ENCODE measurements around the gene NDST4. TPM values are rescaled to one million over a fixed set of nuclear protein-coding genes. Genes with fewer than 3 reads are reported as not detected.

The NDST4 gene
- polyA plus RNA-seq, 1 donor (not counting 4 experiments of a cell fraction or from before 2014, with no cell fraction given): not detected

DNA sequence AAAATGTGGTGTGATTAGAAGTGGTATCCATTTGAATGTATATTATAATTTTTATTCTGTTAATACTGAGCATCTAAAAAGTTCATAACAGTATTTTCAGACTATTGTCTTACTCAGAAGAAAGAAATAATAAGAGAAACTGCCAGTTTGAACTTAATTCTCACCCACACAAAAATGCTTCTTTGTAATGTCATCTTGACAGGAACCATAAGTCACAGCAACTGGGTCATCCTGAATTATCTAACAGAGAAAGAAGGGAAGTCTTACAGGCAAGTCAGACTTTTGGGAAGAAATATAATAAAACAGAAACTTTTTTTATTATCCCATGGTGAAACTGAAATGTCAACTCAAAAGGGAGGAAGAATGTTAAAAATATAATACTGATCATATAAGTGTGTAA is 83.1 kb downstream of the NDST4 start:
- no peaks in the 10 kb centered on the region for H3K9me1 ChIP-seq (ENCODE audit: control insufficient read depth, extremely low read depth, insufficient read depth, low read length)
- H4K20me1 ChIP-seq (ENCODE audit: control insufficient read depth, extremely low read depth, insufficient read depth, low read length): no peaks in the 10 kb centered on the region
- no peaks in the 10 kb centered on the region for H3K79me2 ChIP-seq (ENCODE audit: control insufficient read depth, insufficient read depth, low read length)
- no peak for TF ChIP-seq EZH2 (IDR thresholded peaks at IDR 0.05; ENCODE audit: low read length)
- TF ChIP-seq, protein P1, sequence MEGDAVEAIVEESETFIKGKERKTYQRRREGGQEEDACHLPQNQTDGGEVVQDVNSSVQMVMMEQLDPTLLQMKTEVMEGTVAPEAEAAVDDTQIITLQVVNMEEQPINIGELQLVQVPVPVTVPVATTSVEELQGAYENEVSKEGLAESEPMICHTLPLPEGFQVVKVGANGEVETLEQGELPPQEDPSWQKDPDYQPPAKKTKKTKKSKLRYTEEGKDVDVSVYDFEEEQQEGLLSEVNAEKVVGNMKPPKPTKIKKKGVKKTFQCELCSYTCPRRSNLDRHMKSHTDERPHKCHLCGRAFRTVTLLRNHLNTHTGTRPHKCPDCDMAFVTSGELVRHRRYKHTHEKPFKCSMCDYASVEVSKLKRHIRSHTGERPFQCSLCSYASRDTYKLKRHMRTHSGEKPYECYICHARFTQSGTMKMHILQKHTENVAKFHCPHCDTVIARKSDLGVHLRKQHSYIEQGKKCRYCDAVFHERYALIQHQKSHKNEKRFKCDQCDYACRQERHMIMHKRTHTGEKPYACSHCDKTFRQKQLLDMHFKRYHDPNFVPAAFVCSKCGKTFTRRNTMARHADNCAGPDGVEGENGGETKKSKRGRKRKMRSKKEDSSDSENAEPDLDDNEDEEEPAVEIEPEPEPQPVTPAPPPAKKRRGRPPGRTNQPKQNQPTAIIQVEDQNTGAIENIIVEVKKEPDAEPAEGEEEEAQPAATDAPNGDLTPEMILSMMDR (optimal IDR thresholded peaks at IDR 0.05 in 1 of 3, IDR thresholded peaks at IDR 0.05 in 1 of 3, conservative IDR thresholded peaks at IDR 0.05 in 1 of 3; ENCODE audit: extremely low read depth in 1 of 3, insufficient read depth in 2 of 3, low read length in 3 of 3): no peak
- H3K4me1 ChIP-seq (ENCODE audit: control insufficient read depth, extremely low read depth, insufficient read depth, low read length): no peaks in the 10 kb centered on the region
- H3K4me3 ChIP-seq (ENCODE audit: control insufficient read depth in 2 of 3, extremely low read depth in 1 of 3, insufficient read depth in 2 of 3, low read depth in 1 of 3, low read length in 3 of 3): no peak overlapping the region
- H3K27me3 ChIP-seq (ENCODE audit: control insufficient read depth, extremely low read depth, insufficient read depth, low read length): no peaks in the 10 kb centered on the region
- H3K9ac ChIP-seq (ENCODE audit: control insufficient read depth, extremely low read depth, insufficient read depth, low read length): no peak overlapping the region
- H3K4me2 ChIP-seq (ENCODE audit: control insufficient read depth, extremely low read depth, insufficient read depth, low read depth, low read length): no peak overlapping the region
- dilution Hi-C loops (cut with MboI; ENCODE audit: extremely low pct_ligation_motif_present, low sequenced_read_pairs): no loop called here
- no peak overlapping the region for H2AFZ ChIP-seq (ENCODE audit: control insufficient read depth, low read length)
- H3K36me3 ChIP-seq (ENCODE audit: control insufficient read depth in 2 of 2, extremely low read depth in 1 of 2, insufficient read depth in 2 of 2, low read length in 2 of 2): no peaks in the 10 kb centered on the region
- no peak for DNase-seq (ENCODE audit: low read depth, low spot score)
- H3K27ac ChIP-seq (ENCODE audit: control insufficient read depth, insufficient read depth, low read length): no peak overlapping the region
- H3K9me3 ChIP-seq (ENCODE audit: control insufficient read depth, low read depth, low read length): no peaks in the 10 kb centered on the region
- no peak for FAIRE-seq

DNA sequence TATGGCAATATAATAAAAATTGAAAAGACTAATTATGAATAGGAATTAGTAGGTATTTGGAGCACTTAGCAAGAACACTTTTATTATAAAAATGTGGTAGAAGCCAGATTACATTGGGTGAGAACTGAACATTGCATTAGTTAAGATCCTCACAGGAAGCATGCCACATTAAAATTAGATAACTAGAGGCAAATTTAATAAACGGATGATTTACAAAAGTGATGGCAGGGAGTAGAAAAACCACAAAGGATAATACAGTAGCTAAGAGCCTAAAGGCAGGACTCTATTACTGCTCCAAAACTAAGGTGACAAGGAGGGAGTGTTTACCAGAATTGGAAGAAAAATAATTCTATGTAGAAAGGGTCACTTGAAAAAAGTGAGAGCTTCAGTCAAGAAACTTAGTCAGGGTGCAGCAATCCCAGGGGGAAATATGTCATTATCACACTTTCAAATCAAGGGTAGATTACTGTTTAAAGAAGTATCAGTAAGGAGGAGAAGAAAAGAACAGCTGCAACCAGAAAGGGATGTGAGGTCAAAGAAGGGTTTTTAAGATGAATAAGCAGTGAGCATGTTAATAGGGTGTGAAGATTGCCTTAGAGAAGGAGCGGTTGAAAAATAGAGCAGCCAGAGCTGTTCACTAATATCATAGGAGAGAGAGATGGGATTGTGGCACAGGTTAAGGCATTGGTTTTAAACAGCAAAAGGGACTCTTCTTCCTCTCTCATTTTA is 84.6 kb downstream of the NDST4 start:
- no peaks in the 10 kb centered on the region for H3K9me3 ChIP-seq (ENCODE audit: control insufficient read depth, low read depth, low read length)
- FAIRE-seq: no peak
- no peaks in the 10 kb centered on the region for H3K79me2 ChIP-seq (ENCODE audit: control insufficient read depth, insufficient read depth, low read length)
- H3K4me1 ChIP-seq (ENCODE audit: control insufficient read depth, extremely low read depth, insufficient read depth, low read length): no peaks in the 10 kb centered on the region
- H2AFZ ChIP-seq (ENCODE audit: control insufficient read depth, low read length): no peak overlapping the region
- no peaks in the 10 kb centered on the region for H3K36me3 ChIP-seq (ENCODE audit: control insufficient read depth in 2 of 2, extremely low read depth in 1 of 2, insufficient read depth in 2 of 2, low read length in 2 of 2)
- DNase-seq (ENCODE audit: low read depth, low spot score): no peak
- no peak overlapping the region for H3K4me3 ChIP-seq (ENCODE audit: control insufficient read depth in 2 of 3, extremely low read depth in 1 of 3, insufficient read depth in 2 of 3, low read depth in 1 of 3, low read length in 3 of 3)
- no peaks in the 10 kb centered on the region for H3K9me1 ChIP-seq (ENCODE audit: control insufficient read depth, extremely low read depth, insufficient read depth, low read length)
- no peak for TF ChIP-seq EZH2 (IDR thresholded peaks at IDR 0.05; ENCODE audit: low read length)
- TF ChIP-seq, protein P1 (optimal IDR thresholded peaks at IDR 0.05 in 1 of 3, IDR thresholded peaks at IDR 0.05 in 1 of 3, conservative IDR thresholded peaks at IDR 0.05 in 1 of 3; ENCODE audit: extremely low read depth in 1 of 3, insufficient read depth in 2 of 3, low read length in 3 of 3): no peak
- H4K20me1 ChIP-seq (ENCODE audit: control insufficient read depth, extremely low read depth, insufficient read depth, low read length): no peaks in the 10 kb centered on the region
- dilution Hi-C loops (cut with MboI; ENCODE audit: extremely low pct_ligation_motif_present, low sequenced_read_pairs): no loop called here
- no peaks in the 10 kb centered on the region for H3K27me3 ChIP-seq (ENCODE audit: control insufficient read depth, extremely low read depth, insufficient read depth, low read length)
- H3K9ac ChIP-seq (ENCODE audit: control insufficient read depth, extremely low read depth, insufficient read depth, low read length): no peak overlapping the region
- no peak overlapping the region for H3K4me2 ChIP-seq (ENCODE audit: control insufficient read depth, extremely low read depth, insufficient read depth, low read depth, low read length)
- H3K27ac ChIP-seq (ENCODE audit: control insufficient read depth, insufficient read depth, low read length): no peak overlapping the region

Measured in keratinocyte (primary cell).